OCI-LY1 (cell line): Measurements from ENCODE around the gene CKB.

ENCODE experiments used
- EZH2 ChIP-seq: fragments of 200-600 bp; sonication (generic), shearing (Covaris generic); IDR thresholded peaks from 2 replicates; pipeline ENCODE4 v1.8.0; 2017; ENCODE audit warnings: borderline replicate concordance, mixed run types, mild to moderate bottlenecking, antibody characterized with exemption, low read length, moderate library complexity, mixed read lengths
- TF ChIP-seq, protein P1 (sequence below): fragments of 200-600 bp; sonication (generic), shearing (Covaris generic); IDR thresholded peaks from 2 replicates; pipeline ENCODE4 v1.5.1; 2017; ENCODE audit warnings: mild to moderate bottlenecking, antibody characterized with exemption, low read length, moderate library complexity, mixed read lengths

DNA sequence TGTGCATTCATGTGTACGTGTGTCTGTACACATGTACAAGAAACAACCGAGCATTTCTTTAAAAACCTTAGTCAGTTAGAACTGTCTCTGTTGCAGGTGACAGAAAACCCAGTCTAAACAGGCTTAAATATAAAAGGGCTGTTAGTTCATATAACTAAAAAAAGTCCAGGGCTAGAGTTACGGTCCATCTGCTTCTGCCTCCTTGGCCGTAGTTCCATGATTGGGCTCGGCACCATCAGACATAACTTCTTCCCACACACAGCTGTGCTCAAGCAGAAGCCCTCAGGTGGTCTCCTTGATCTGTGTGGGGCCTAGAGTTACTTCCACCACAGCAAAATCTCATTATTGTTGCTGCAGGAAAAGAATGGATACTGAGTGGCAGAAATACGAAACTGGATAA, 34.6 kb downstream of the CKB start:
- no peak for TF ChIP-seq EZH2
- TF ChIP-seq, protein P1, sequence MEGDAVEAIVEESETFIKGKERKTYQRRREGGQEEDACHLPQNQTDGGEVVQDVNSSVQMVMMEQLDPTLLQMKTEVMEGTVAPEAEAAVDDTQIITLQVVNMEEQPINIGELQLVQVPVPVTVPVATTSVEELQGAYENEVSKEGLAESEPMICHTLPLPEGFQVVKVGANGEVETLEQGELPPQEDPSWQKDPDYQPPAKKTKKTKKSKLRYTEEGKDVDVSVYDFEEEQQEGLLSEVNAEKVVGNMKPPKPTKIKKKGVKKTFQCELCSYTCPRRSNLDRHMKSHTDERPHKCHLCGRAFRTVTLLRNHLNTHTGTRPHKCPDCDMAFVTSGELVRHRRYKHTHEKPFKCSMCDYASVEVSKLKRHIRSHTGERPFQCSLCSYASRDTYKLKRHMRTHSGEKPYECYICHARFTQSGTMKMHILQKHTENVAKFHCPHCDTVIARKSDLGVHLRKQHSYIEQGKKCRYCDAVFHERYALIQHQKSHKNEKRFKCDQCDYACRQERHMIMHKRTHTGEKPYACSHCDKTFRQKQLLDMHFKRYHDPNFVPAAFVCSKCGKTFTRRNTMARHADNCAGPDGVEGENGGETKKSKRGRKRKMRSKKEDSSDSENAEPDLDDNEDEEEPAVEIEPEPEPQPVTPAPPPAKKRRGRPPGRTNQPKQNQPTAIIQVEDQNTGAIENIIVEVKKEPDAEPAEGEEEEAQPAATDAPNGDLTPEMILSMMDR = no peak
